SK-N-SH (cell line): Measurements from ENCODE around the gene FCRL6. TPM values are rescaled to one million over a fixed set of nuclear protein-coding genes. Genes with fewer than 3 reads are reported as not detected.

Experiments
- CTCF ChIA-PET: fragments of 300-600, 350-600 bp; formaldehyde crosslinking; extraction: SDS; loops from one replicate; lab custom pipeline; 2021; lab: Yijun Ruan, JAX
- POLR2A ChIA-PET: fragments of 350-600 bp; sonication (Branson Sonifier 250); formaldehyde crosslinking; extraction: SDS; loops from one replicate; lab custom pipeline; 2020; ENCODE audit warnings: antibody characterized with exemption, inconsistent platforms; lab: Yijun Ruan, JAX
- DNase-seq: peaks from one replicate; pipeline ENCODE4 v3.0.0; 2012
- H2AFZ ChIP-seq: fragments of 200-600 bp; sonication (generic); 2 replicates; pipeline ENCODE4 v1.8.1; 2016; ENCODE audit warnings: antibody characterized with exemption, mild to moderate bottlenecking, low read depth
- H3F3A ChIP-seq: fragments of 200-600 bp; sonication (generic); replicated peaks from 2 replicates; pipeline ENCODE3; 2016; ENCODE audit warnings: antibody characterized with exemption, mild to moderate bottlenecking; ENCODE audit not compliant: insufficient read depth
- H3K27ac ChIP-seq, 2 experiments: fragments of 200-500 bp in 1 of 2; fragments of 200-600 bp in 1 of 2; sonication (Bioruptor generic) in 1 of 2; sonication (generic), shearing (Covaris generic) in 1 of 2; 2 replicates each; pipeline versions ENCODE4 v1.5.1 to v1.6.1; 2014 to 2016; ENCODE audit warnings: low read depth in 2 of 2, inconsistent platforms in 1 of 2, low read length in 1 of 2, mild to moderate bottlenecking in 1 of 2, mixed read lengths in 1 of 2
- H3K27me3 ChIP-seq: fragments of 200-600 bp; sonication (generic), shearing (Covaris generic); 2 replicates; pipeline ENCODE4 v1.6.1; 2016; ENCODE audit warnings: mixed run types; ENCODE audit not compliant: insufficient read depth
- H3K36me3 ChIP-seq, 2 experiments: fragments of 200-500 bp in 1 of 2; fragments of 200-600 bp in 1 of 2; sonication (Bioruptor generic) in 1 of 2; sonication (generic) in 1 of 2; replicated peaks in 1 of 2; 2 replicates each; pipeline versions ENCODE3 to v1.5.1; 2014 to 2016; ENCODE audit warnings: low read length in 1 of 2, mild to moderate bottlenecking in 1 of 2; ENCODE audit not compliant: insufficient read depth in 2 of 2, control insufficient read depth in 1 of 2
- H3K4me1 ChIP-seq, 2 experiments: fragments of 200-500 bp in 1 of 2; fragments of 200-600 bp in 1 of 2; sonication (Bioruptor generic) in 1 of 2; sonication (generic), shearing (Covaris generic) in 1 of 2; 2 replicates each; pipeline versions ENCODE4 v1.5.1 to v1.6.1; 2014 to 2016; ENCODE audit warnings: low read depth in 1 of 2, low read length in 1 of 2, mixed run types in 1 of 2; ENCODE audit not compliant: insufficient read depth in 2 of 2, control insufficient read depth in 1 of 2
- H3K4me2 ChIP-seq: fragments of 200-600 bp; sonication (generic), shearing (Covaris generic); 2 replicates; pipeline ENCODE4 v1.6.1; 2017; ENCODE audit warnings: mixed run types
- H3K4me3 ChIP-seq, 2 experiments: fragments of 200-500 bp in 1 of 2; fragments of 200-600 bp in 1 of 2; sonication (Bioruptor generic) in 1 of 2; sonication (generic), shearing (Covaris generic) in 1 of 2; 2 replicates each; pipeline versions ENCODE4 v1.5.1 to v1.8.1; 2014 to 2016; ENCODE audit warnings: low read depth in 2 of 2, inconsistent platforms in 1 of 2, low read length in 1 of 2, mild to moderate bottlenecking in 1 of 2, mixed read lengths in 1 of 2, moderate library complexity in 1 of 2
- H3K79me2 ChIP-seq: fragments of 200-600 bp; sonication (generic); 2 replicates; pipeline ENCODE4 v1.8.1; 2017; ENCODE audit warnings: mild to moderate bottlenecking; ENCODE audit not compliant: insufficient read depth
- H3K9ac ChIP-seq: fragments of 200-600 bp; sonication (generic); 2 replicates; pipeline ENCODE4 v1.6.1; 2017; ENCODE audit warnings: mixed run types
- H3K9me2 ChIP-seq: fragments of 200-600 bp; sonication (generic); 2 replicates; pipeline ENCODE4 v1.6.1; 2017; ENCODE audit warnings: mixed run types
- H3K9me3 ChIP-seq: fragments of 200-600 bp; sonication (generic); 2 replicates; pipeline ENCODE4 v1.6.1; 2017; ENCODE audit warnings: mixed run types, mild to moderate bottlenecking, moderate library complexity
- H4K20me1 ChIP-seq: fragments of 200-600 bp; sonication (generic); 2 replicates; pipeline ENCODE4 v1.6.1; 2017; ENCODE audit warnings: mild to moderate bottlenecking, mixed run types; ENCODE audit not compliant: insufficient read depth
- ELF1 ChIP-seq: IDR thresholded peaks from 2 replicates; pipeline ENCODE4 v1.4.0; 2012
- EP300 ChIP-seq, 2 experiments: IDR thresholded peaks; 2 replicates each; pipeline versions ENCODE4 v1.4.0 to v1.6.1; 2012; ENCODE audit warnings: borderline replicate concordance in 1 of 2, low read depth in 1 of 2, low read length in 1 of 2
- EZH2phosphoT487 ChIP-seq: fragments of 200-600 bp; sonication (generic); IDR thresholded peaks from 2 replicates; pipeline ENCODE4 v1.6.1; 2017; ENCODE audit warnings: low read depth, mixed run types, mild to moderate bottlenecking, antibody characterized with exemption, moderate library complexity, borderline replicate concordance
- FOXJ3 ChIP-seq: sonication (generic); formaldehyde crosslinking; IDR thresholded peaks from 2 replicates; pipeline ENCODE4 v1.5.1; 2020; ENCODE audit warnings: mild to moderate bottlenecking, missing genetic modification reagents
- MEF2A ChIP-seq: IDR thresholded peaks from 2 replicates; pipeline ENCODE4 v1.4.0; 2012; ENCODE audit warnings: low read depth, borderline replicate concordance
- RAD21 ChIP-seq: IDR thresholded peaks from 2 replicates; pipeline ENCODE4 v1.6.1; 2012; ENCODE audit warnings: mild to moderate bottlenecking, low read length
- RCOR1 ChIP-seq: fragments of 150-350 bp; IDR thresholded peaks from 2 replicates; pipeline ENCODE4 v1.6.1; 2017; ENCODE audit warnings: antibody characterized with exemption, low read length
- REST ChIP-seq: IDR thresholded peaks from 2 replicates; pipeline ENCODE4 v1.6.1; 2012; ENCODE audit warnings: mild to moderate bottlenecking, low read depth, low read length, moderate library complexity
- RFX5 ChIP-seq: IDR thresholded peaks from 2 replicates; pipeline ENCODE4 v1.6.1; 2012; ENCODE audit warnings: mild to moderate bottlenecking, improper control_type of control experiment, low read length
- TEAD4 ChIP-seq: IDR thresholded peaks from 2 replicates; pipeline ENCODE4 v1.4.0; 2012; ENCODE audit warnings: mild to moderate bottlenecking, borderline replicate concordance; ENCODE audit not compliant: insufficient read depth
- USF1 ChIP-seq: IDR thresholded peaks from 2 replicates; pipeline ENCODE4 v1.4.0; 2012; ENCODE audit warnings: low read depth, borderline replicate concordance
- USF2 ChIP-seq: fragments of 150-350 bp; IDR thresholded peaks from 2 replicates; pipeline ENCODE4 v1.6.1; 2017; ENCODE audit warnings: antibody characterized with exemption, low read length, low read depth, borderline replicate concordance
- WGBS: methylation state at CpG from one replicate; pipeline ENCODE4 v1.1.6; 2017; ENCODE audit warnings: low lambda C conversion rate; 5-methylcytosine and 5-hydroxymethylcytosine counted together
- polyA plus RNA-seq, 3 experiments: library from polyadenylated mRNA; depleted of rRNA; stranded (reverse); fragments of >200 nt; gene quantifications; 2 replicates each; pipeline ENCODE4 v1.2.3, GENCODE V29; 2012
- TF ChIP-seq, protein P1 (sequence below): fragments of 200-600 bp; sonication (generic); IDR thresholded peaks from 2 replicates; pipeline ENCODE4 v1.6.1; 2017; ENCODE audit warnings: antibody characterized with exemption, mild to moderate bottlenecking, moderate library complexity
- TF ChIP-seq, protein P2 (sequence below): IDR thresholded peaks from 2 replicates; pipeline ENCODE4; 2012
- TF ChIP-seq, protein P3 (sequence below): fragments of 150-350 bp; IDR thresholded peaks from 2 replicates; pipeline ENCODE4 v1.6.1; 2016; ENCODE audit warnings: mild to moderate bottlenecking, low read depth, low read length
- TF ChIP-seq, protein P4 (sequence below): IDR thresholded peaks from 2 replicates; pipeline ENCODE4 v1.4.0; 2012; ENCODE audit warnings: low read depth

The FCRL6 gene
- polyA plus RNA-seq, 1 of the 3 experiments (the other 2 are of a cell fraction) = not detected

DNA sequence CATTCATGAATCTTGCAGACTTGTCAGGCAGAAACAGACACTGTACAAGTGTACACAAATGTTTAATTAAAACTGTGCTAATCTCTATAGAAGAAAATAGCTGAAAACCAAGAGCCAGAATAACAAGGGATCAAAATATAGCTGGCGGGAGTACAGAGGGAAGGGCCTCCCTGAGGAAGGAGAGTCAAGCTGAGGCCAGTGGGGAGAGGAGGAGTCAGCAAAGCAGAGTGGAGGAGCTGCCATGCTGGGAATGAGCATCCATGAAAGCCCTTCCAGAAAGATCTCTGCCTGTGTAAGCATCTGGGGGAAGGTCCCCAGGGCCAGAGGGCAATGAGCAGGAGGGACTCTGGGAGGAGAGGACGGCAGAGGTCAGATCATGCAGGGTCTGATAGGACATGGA is 39.6 kb downstream of the FCRL6 start:
- Histone ChIP-seq H3F3A (no peaks in the 10 kb centered on the region), H3K36me3 (no peaks in the 10 kb centered on the region), H3K4me2 (no peak overlapping the region), H3K4me3 (no peak overlapping the region), H3K9me3 (no peaks in the 10 kb centered on the region), H3K79me2 (no peaks in the 10 kb centered on the region), H3K27ac (no peak overlapping the region), H3K9ac (no peak overlapping the region), H4K20me1 (no peaks in the 10 kb centered on the region), H3K9me2 (no peaks in the 10 kb centered on the region), H2AFZ (no peak overlapping the region), H3K27me3 (no peaks in the 10 kb centered on the region), H3K4me1 (peaks cover 0 to 3% of the 10 kb centered on the region in 2 experiments; a peak in 1 of 4 replicates)
- POLR2A ChIA-PET = no interaction called here
- CTCF ChIA-PET = interaction anchor here (0.9 to 4.1 kb wide), 6 partner anchors 10 to 164 kb away, joined by 4 to 22 read pairs (median 8); no protein-coding TSS in a partner anchor
- WGBS = 93% methylated on average over 2 of the region's 2 CpGs
- DNase-seq = no peak
- TF ChIP-seq RAD21 = no peak
- TF ChIP-seq EP300 (IDR thresholded peaks at IDR 0.05; ENCODE audit: borderline replicate concordance in 1 of 2, low read depth in 1 of 2, low read length in 1 of 2) = no peak
- TF ChIP-seq EZH2phosphoT487 = no peak
- TF ChIP-seq, protein P1, sequence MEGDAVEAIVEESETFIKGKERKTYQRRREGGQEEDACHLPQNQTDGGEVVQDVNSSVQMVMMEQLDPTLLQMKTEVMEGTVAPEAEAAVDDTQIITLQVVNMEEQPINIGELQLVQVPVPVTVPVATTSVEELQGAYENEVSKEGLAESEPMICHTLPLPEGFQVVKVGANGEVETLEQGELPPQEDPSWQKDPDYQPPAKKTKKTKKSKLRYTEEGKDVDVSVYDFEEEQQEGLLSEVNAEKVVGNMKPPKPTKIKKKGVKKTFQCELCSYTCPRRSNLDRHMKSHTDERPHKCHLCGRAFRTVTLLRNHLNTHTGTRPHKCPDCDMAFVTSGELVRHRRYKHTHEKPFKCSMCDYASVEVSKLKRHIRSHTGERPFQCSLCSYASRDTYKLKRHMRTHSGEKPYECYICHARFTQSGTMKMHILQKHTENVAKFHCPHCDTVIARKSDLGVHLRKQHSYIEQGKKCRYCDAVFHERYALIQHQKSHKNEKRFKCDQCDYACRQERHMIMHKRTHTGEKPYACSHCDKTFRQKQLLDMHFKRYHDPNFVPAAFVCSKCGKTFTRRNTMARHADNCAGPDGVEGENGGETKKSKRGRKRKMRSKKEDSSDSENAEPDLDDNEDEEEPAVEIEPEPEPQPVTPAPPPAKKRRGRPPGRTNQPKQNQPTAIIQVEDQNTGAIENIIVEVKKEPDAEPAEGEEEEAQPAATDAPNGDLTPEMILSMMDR = no peak
- TF ChIP-seq, protein P2, sequence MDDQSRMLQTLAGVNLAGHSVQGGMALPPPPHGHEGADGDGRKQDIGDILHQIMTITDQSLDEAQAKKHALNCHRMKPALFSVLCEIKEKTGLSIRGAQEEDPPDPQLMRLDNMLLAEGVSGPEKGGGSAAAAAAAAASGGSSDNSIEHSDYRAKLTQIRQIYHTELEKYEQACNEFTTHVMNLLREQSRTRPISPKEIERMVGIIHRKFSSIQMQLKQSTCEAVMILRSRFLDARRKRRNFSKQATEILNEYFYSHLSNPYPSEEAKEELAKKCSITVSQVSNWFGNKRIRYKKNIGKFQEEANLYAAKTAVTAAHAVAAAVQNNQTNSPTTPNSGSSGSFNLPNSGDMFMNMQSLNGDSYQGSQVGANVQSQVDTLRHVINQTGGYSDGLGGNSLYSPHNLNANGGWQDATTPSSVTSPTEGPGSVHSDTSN = no peak
- no peak for TF ChIP-seq USF2
- no peak for TF ChIP-seq TEAD4
- TF ChIP-seq RCOR1 = no peak
- no peak for TF ChIP-seq REST
- TF ChIP-seq RFX5 = no peak
- TF ChIP-seq FOXJ3 (CRISPR knock-in tag) = no peak
- TF ChIP-seq, protein P3, sequence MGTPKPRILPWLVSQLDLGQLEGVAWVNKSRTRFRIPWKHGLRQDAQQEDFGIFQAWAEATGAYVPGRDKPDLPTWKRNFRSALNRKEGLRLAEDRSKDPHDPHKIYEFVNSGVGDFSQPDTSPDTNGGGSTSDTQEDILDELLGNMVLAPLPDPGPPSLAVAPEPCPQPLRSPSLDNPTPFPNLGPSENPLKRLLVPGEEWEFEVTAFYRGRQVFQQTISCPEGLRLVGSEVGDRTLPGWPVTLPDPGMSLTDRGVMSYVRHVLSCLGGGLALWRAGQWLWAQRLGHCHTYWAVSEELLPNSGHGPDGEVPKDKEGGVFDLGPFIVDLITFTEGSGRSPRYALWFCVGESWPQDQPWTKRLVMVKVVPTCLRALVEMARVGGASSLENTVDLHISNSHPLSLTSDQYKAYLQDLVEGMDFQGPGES = no peak
- TF ChIP-seq USF1 = no peak
- TF ChIP-seq, protein P4, sequence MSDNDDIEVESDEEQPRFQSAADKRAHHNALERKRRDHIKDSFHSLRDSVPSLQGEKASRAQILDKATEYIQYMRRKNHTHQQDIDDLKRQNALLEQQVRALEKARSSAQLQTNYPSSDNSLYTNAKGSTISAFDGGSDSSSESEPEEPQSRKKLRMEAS = no peak
- TF ChIP-seq ELF1 = no peak
- no peak for TF ChIP-seq MEF2A
